Osteoblast (primary cell): Measurements from ENCODE around the gene KPNA1. TPM values are rescaled to one million over a fixed set of nuclear protein-coding genes. Genes with fewer than 3 reads are reported as not detected.

Source experiments
- DNase-seq: peaks from one replicate; pipeline ENCODE4 v3.0.0; 2011; ENCODE audit warnings: low spot score, mixed read lengths; ENCODE audit not compliant: insufficient read length; ENCODE audit errors: missing footprints
- H2AFZ ChIP-seq: 2 replicates; pipeline ENCODE4 v1.6.0; 2011; ENCODE audit warnings: mild to moderate bottlenecking, low read length
- H3K27ac ChIP-seq: 2 replicates; pipeline ENCODE4 v1.5.1; 2011; ENCODE audit warnings: mild to moderate bottlenecking, low read depth, low read length, moderate library complexity
- H3K27me3 ChIP-seq: 2 replicates; pipeline ENCODE4 v1.6.0; 2012; ENCODE audit warnings: mild to moderate bottlenecking, control low read depth, inconsistent platforms, low read length, moderate library complexity; ENCODE audit not compliant: insufficient read depth
- H3K36me3 ChIP-seq: 2 replicates; pipeline ENCODE4 v1.5.1; 2011; ENCODE audit warnings: mild to moderate bottlenecking, low read length, control low read depth, moderate library complexity; ENCODE audit not compliant: insufficient read depth
- H3K4me1 ChIP-seq: 2 replicates; pipeline ENCODE4 v1.5.1; 2011; ENCODE audit warnings: mild to moderate bottlenecking, low read length, control low read depth, moderate library complexity; ENCODE audit not compliant: insufficient read depth
- H3K4me2 ChIP-seq: 2 replicates; pipeline ENCODE4 v1.6.0; 2011; ENCODE audit warnings: mild to moderate bottlenecking, low read length; ENCODE audit not compliant: insufficient read depth
- H3K4me3 ChIP-seq: fragments of 200-600 bp; sonication (generic); 3 replicates; pipeline ENCODE4 v1.5.1; 2012; ENCODE audit warnings: mild to moderate bottlenecking, low read length, inconsistent platforms; ENCODE audit not compliant: insufficient read depth
- H3K79me2 ChIP-seq: 2 replicates; pipeline ENCODE4 v1.6.0; 2012; ENCODE audit warnings: mild to moderate bottlenecking, low read length, control low read depth, inconsistent platforms; ENCODE audit not compliant: insufficient read depth
- H3K9me3 ChIP-seq: 2 replicates; pipeline ENCODE4 v1.5.1; 2011; ENCODE audit warnings: low read depth, low read length, control low read depth
- H4K20me1 ChIP-seq: 2 replicates; pipeline ENCODE4 v1.6.0; 2012; ENCODE audit warnings: mild to moderate bottlenecking, low read length, control low read depth; ENCODE audit not compliant: insufficient read depth
- total RNA-seq: library from RNA; depleted of rRNA; stranded (reverse); fragments of >200 nt; gene quantifications from 2 replicates; pipeline ENCODE4 v1.2.3, GENCODE V29; 2012
- TF ChIP-seq, protein P1 (sequence below): IDR thresholded peaks from 2 replicates; pipeline ENCODE4 v1.5.1; 2011; ENCODE audit warnings: mild to moderate bottlenecking, low read depth, low read length, moderate library complexity; ENCODE audit errors: extremely low read depth

Gene KPNA1
- total RNA-seq, 1 donor = 48.1 TPM

DNA sequence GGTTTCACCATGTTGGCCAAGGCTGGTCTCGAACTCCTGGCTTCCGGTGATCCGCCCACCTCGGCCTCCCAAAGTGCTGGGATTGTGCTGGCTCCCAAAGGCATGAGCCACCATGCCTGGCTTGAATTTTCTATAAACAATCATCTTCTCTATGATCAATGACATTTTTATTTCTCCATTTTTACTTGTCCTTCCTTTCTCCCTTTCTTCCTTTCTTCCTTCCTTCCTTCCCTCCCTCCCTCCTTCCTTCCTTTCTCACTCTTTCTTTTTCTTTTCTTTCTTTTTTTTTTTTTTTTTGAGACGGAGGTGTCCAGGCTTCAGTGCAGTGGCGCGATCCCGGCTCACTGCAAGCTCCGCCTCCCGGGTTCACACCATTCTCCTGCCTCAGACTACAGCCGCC, 8.6 kb upstream of the KPNA1 start:
- no peaks in the 10 kb centered on the region for H4K20me1 ChIP-seq
- H3K4me1 ChIP-seq = no peaks in the 10 kb centered on the region
- H3K36me3 ChIP-seq = peaks cover 2% of the 10 kb centered on the region
- no peak overlapping the region for H3K4me2 ChIP-seq
- no peak overlapping the region for H2AFZ ChIP-seq
- no peak for DNase-seq
- no peaks in the 10 kb centered on the region for H3K79me2 ChIP-seq
- no peak overlapping the region for H3K4me3 ChIP-seq
- H3K27me3 ChIP-seq = no peaks in the 10 kb centered on the region
- TF ChIP-seq, protein P1, sequence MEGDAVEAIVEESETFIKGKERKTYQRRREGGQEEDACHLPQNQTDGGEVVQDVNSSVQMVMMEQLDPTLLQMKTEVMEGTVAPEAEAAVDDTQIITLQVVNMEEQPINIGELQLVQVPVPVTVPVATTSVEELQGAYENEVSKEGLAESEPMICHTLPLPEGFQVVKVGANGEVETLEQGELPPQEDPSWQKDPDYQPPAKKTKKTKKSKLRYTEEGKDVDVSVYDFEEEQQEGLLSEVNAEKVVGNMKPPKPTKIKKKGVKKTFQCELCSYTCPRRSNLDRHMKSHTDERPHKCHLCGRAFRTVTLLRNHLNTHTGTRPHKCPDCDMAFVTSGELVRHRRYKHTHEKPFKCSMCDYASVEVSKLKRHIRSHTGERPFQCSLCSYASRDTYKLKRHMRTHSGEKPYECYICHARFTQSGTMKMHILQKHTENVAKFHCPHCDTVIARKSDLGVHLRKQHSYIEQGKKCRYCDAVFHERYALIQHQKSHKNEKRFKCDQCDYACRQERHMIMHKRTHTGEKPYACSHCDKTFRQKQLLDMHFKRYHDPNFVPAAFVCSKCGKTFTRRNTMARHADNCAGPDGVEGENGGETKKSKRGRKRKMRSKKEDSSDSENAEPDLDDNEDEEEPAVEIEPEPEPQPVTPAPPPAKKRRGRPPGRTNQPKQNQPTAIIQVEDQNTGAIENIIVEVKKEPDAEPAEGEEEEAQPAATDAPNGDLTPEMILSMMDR = no peak
- H3K27ac ChIP-seq = no peak overlapping the region
- H3K9me3 ChIP-seq = no peaks in the 10 kb centered on the region

GRCh38 chr3:122520861-122521260, 6.1 kb upstream of the KPNA1 start:
- no peak for DNase-seq
- H3K9me3 ChIP-seq = no peaks in the 10 kb centered on the region
- H3K36me3 ChIP-seq = no peaks in the 10 kb centered on the region
- no peak overlapping the region for H3K27ac ChIP-seq
- H3K79me2 ChIP-seq = no peaks in the 10 kb centered on the region
- H4K20me1 ChIP-seq = no peaks in the 10 kb centered on the region
- H3K4me2 ChIP-seq = no peak overlapping the region
- H3K27me3 ChIP-seq = no peaks in the 10 kb centered on the region
- H2AFZ ChIP-seq = no peak overlapping the region
- TF ChIP-seq, protein P1 = no peak
- H3K4me1 ChIP-seq = no peaks in the 10 kb centered on the region
- no peak overlapping the region for H3K4me3 ChIP-seq

GRCh38 chr3:122519693-122520092, 5.0 kb upstream of the KPNA1 start:
- no peaks in the 10 kb centered on the region for H3K36me3 ChIP-seq
- H3K27ac ChIP-seq = no peak overlapping the region
- H3K4me2 ChIP-seq = no peak overlapping the region
- DNase-seq = no peak
- H2AFZ ChIP-seq = no peak overlapping the region
- peaks cover 3% of the 10 kb centered on the region for H3K4me1 ChIP-seq
- no peaks in the 10 kb centered on the region for H3K79me2 ChIP-seq
- H3K4me3 ChIP-seq = no peak overlapping the region
- H3K27me3 ChIP-seq = no peaks in the 10 kb centered on the region
- TF ChIP-seq, protein P1 = no peak
- no peaks in the 10 kb centered on the region for H4K20me1 ChIP-seq
- H3K9me3 ChIP-seq = no peaks in the 10 kb centered on the region

- TF ChIP-seq, protein P1 = no peak
- DNase-seq = no peak
- peaks cover 11% of the 10 kb centered on the region for H3K4me1 ChIP-seq
- no peak overlapping the region for H3K4me2 ChIP-seq
- H3K36me3 ChIP-seq = no peaks in the 10 kb centered on the region
- H4K20me1 ChIP-seq = peaks cover 21% of the 10 kb centered on the region
- peaks cover 21% of the 10 kb centered on the region for H3K79me2 ChIP-seq
- no peak overlapping the region for H3K4me3 ChIP-seq
- no peaks in the 10 kb centered on the region for H3K9me3 ChIP-seq
- no peaks in the 10 kb centered on the region for H3K27me3 ChIP-seq
- H2AFZ ChIP-seq = no peak overlapping the region
- H3K27ac ChIP-seq = no peak overlapping the region
Observed at GRCh38 chr3:122516846-122517360, 2.2 kb upstream of the KPNA1 start.
